Testis (tissue), 2 donors: ENCODE data around the gene NELL1.

ENCODE experiments used
- POLR2A ChIP-seq: fragments of 450-650 bp; IDR thresholded peaks from one replicate; pipeline ENCODE4 v1.6.1; 2017; ENCODE audit warnings: antibody characterized with exemption, mild to moderate bottlenecking, moderate library complexity
- TF ChIP-seq, protein P1 (sequence below), 3 experiments: fragments of 450-650 bp in 2 of 3; fragments of 200-600 bp in 1 of 3; sonication (generic) in 1 of 3; IDR thresholded peaks; one replicate each; pipeline ENCODE4 v1.5.1; 2016 to 2019; ENCODE audit warnings: antibody characterized with exemption in 3 of 3, mild to moderate bottlenecking in 2 of 3, moderate library complexity in 1 of 3

DNA sequence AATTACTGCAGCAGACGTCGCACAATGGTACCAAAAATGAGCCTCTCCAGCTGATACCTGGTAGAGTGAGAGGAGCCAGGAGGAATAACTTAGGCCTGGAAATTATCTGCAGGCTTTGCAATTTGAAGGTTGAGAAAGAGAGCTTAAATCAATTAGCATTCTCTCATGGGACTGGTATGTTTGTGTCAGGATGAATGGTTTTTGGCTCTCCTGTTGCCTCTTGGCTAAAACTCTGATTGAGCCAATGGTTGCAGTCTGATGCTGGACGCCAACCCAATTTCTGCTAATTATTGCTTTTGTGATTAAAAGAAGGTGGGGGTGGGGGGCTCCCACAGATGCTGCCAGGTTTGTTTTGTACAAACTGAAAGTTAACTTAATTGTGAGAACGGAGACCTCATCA, 12.5 kb upstream of the NELL1 start:
- TF ChIP-seq, protein P1, sequence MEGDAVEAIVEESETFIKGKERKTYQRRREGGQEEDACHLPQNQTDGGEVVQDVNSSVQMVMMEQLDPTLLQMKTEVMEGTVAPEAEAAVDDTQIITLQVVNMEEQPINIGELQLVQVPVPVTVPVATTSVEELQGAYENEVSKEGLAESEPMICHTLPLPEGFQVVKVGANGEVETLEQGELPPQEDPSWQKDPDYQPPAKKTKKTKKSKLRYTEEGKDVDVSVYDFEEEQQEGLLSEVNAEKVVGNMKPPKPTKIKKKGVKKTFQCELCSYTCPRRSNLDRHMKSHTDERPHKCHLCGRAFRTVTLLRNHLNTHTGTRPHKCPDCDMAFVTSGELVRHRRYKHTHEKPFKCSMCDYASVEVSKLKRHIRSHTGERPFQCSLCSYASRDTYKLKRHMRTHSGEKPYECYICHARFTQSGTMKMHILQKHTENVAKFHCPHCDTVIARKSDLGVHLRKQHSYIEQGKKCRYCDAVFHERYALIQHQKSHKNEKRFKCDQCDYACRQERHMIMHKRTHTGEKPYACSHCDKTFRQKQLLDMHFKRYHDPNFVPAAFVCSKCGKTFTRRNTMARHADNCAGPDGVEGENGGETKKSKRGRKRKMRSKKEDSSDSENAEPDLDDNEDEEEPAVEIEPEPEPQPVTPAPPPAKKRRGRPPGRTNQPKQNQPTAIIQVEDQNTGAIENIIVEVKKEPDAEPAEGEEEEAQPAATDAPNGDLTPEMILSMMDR (IDR thresholded peaks at IDR 0.05), result no peak
- no peak for TF ChIP-seq POLR2A
